CD4-positive, CD25-positive, alpha-beta regulatory T cell (primary cell): ENCODE measurements around the gene SRGN. TPM values are rescaled to one million over a fixed set of nuclear protein-coding genes. Genes with fewer than 3 reads are reported as not detected.
A peak's percentile ranks its signal among the peaks of the same experiment; 100 is the strongest.

Experiments
- ATAC-seq, 2 donors: fragments of 150-1000 bp; cut with Tn5 transposase; one replicate each; pipeline ENCODE4 v1.10.0; 2021; ENCODE audit warnings: low read depth in 2 of 2, moderate number of reproducible peaks in 2 of 2, moderate library complexity in 1 of 2
- DNase-seq, 3 donors: peaks; one replicate each; pipeline versions ENCODE4 v3.0.0 to v3.0.0-alpha.2; 2012 to 2022; ENCODE audit warnings: mixed read lengths in 1 of 3
- H3K27ac ChIP-seq: one replicate; pipeline ENCODE4 v1.7.0; 2013; ENCODE audit warnings: mild to moderate bottlenecking, low read length; ENCODE audit not compliant: insufficient read depth, poor library complexity, severe bottlenecking
- H3K27me3 ChIP-seq: one replicate; pipeline ENCODE4 v1.7.0; 2013; ENCODE audit warnings: low read length; ENCODE audit not compliant: control insufficient read depth, insufficient read depth
- H3K36me3 ChIP-seq: one replicate; pipeline ENCODE4 v1.7.0; 2013; ENCODE audit warnings: mild to moderate bottlenecking, low read length, moderate library complexity; ENCODE audit not compliant: control insufficient read depth, insufficient read depth
- H3K4me1 ChIP-seq: 2 replicates; pipeline ENCODE4 v1.7.0; 2013; ENCODE audit warnings: mild to moderate bottlenecking, low read length; ENCODE audit not compliant: insufficient read depth, control insufficient read depth, poor library complexity, severe bottlenecking
- H3K4me3 ChIP-seq: one replicate; pipeline ENCODE4 v1.7.0; 2013; ENCODE audit warnings: low read depth, mild to moderate bottlenecking, low read length, moderate library complexity
- H3K9me3 ChIP-seq, 2 experiments: 1 replicate in 1 of 2; 2 replicates in 1 of 2; pipeline ENCODE4 v1.7.0; 2013; ENCODE audit warnings: low read length in 2 of 2, mild to moderate bottlenecking in 1 of 2, moderate library complexity in 1 of 2; ENCODE audit not compliant: control insufficient read depth in 2 of 2
- H3K27ac Mint-ChIP-seq, 3 donors: one replicate each; pipeline ENCODE4 v1.8.0; 2020 to 2022; ENCODE audit warnings: mild to moderate bottlenecking in 3 of 3, mixed read lengths in 3 of 3, moderate library complexity in 2 of 3
- H3K27me3 Mint-ChIP-seq: one replicate; pipeline ENCODE4 v1.8.0; 2022; ENCODE audit warnings: mild to moderate bottlenecking, mixed read lengths
- H3K36me3 Mint-ChIP-seq: one replicate; pipeline ENCODE4 v1.8.0; 2020; ENCODE audit warnings: mixed read lengths
- H3K4me1 Mint-ChIP-seq, 4 donors: one replicate each; pipeline ENCODE4 v1.8.0; 2020 to 2022; ENCODE audit warnings: mixed read lengths in 4 of 4, mild to moderate bottlenecking in 1 of 4
- H3K4me3 Mint-ChIP-seq, 4 donors: one replicate each; pipeline ENCODE4 v1.8.0; 2020 to 2022; ENCODE audit warnings: mild to moderate bottlenecking in 4 of 4, mixed read lengths in 4 of 4, moderate library complexity in 3 of 4
- H3K9me3 Mint-ChIP-seq, 7 donors: one replicate each; pipeline ENCODE4 v1.8.0; 2020 to 2022; ENCODE audit warnings: mixed read lengths in 7 of 7, mild to moderate bottlenecking in 3 of 7, moderate library complexity in 2 of 7
- polyA plus RNA-seq, 4 donors: library from polyadenylated mRNA; unstranded; fragments of 300-500 nt; fragmentation: Illumina TruSeq; gene quantifications; one replicate each; pipeline ENCODE4 v1.2.3, GENCODE V29; 2021
- total RNA-seq: library from RNA; stranded (reverse); gene quantifications from one replicate; pipeline ENCODE4 v1.2.3, GENCODE V29; 2022

Gene SRGN
- total and polyA plus RNA-seq, 5 donors from 2014 or later: 254 to 580 (median 343) TPM

DNA sequence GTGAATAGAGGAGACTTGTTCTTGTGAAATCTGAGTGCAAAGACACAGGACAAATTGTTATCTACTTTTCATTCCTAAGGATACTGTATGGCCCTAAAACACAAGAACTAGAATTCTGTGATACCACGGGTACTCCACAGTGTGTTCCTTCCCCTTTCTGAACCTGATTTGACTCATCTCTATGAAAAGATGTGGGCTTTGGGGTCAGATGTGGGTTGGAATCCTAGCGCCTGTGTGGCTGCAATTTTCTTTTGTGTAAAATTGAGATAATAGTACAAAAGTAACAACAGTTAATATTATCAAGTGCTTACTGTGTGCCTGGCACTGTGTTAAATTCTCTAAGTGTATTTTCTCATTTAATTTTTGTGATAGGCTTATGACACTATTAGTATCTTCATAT lies 8.1 kb downstream of the SRGN start:
- no peaks in the 10 kb centered on the region for H3K27me3 ChIP-seq
- peak overlapping the region; percentile 37 for H3K4me3 ChIP-seq
- Mint-ChIP-seq H3K36me3 (peaks cover 12% of the 10 kb centered on the region), H3K27ac (peak overlapping the region in 2 of 3 donors; percentile 14 to 52), H3K4me1 (peaks cover 12 to 58% (median 37%) of the 10 kb centered on the region in 4 donors), H3K4me3 (peak overlapping the region in 1 of 4 donors; percentile 15), H3K27me3 (no peaks in the 10 kb centered on the region), H3K9me3 (peaks cover 0 to 1% (median 0%) of the 10 kb centered on the region in 7 donors)
- no peak for ATAC-seq
- H3K27ac ChIP-seq: no peak overlapping the region
- peaks cover 28% of the 10 kb centered on the region for H3K4me1 ChIP-seq
- no peak for DNase-seq
- no peaks in the 10 kb centered on the region for H3K9me3 ChIP-seq
- H3K36me3 ChIP-seq: peaks cover 32% of the 10 kb centered on the region

DNA sequence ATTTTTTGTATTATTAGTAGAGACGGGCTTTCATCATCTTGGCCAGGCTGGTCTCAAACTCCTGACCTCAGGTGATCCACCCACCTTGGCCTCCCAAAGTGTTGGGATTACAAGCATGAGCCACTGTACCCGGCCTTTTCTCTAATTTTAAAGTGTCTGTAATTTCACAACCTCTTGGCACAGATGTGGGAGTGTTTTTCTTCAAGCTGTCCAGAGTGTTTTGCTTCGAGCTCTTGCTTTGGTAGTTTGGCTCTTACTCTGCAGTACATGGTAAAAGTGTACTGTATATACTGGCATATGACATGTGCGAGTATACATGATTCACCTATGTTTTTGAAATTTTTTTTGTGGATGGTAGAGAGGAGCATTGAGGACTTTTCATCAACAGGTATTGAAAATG lies 9.8 kb downstream of the SRGN start:
- peaks cover 22% of the 10 kb centered on the region for H3K36me3 Mint-ChIP-seq
- H3K4me3 ChIP-seq: no peak overlapping the region

DNA sequence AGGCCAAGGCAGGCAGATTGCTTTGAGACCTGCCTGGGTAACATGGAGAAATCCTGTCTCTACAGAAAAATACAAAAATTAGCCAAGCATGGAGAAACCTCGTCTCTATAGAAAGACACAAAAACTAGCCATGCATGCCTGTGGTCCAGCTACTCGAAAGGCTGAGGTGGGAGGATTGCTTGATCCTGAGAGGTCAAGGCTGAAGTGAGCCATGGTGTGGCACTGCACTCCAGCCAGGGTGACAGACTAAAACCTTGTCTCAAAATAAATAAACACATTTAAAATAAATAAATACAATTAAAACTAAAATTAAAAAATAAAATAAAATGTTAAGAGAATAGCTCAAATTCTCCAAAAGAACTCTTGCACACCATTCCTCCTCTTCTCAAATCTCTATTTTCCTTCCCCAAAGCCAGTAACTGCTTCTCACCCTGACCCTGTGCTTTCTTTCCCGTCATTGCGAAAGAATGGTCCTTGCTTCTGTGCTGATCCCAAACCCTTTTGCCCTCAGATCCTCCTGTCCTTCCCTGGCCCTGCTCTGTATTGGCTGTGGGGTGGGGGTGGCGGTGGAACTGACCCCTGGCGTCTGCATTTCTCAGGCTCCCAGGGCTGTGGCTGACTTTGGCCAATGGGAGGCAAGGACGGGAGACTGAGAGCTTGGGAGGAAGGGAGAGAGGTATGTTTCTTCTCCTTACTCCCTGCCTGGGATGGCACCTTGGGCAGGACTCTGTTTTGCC lies 12.4 kb downstream of the SRGN start:
- Histone ChIP-seq H3K4me1 (peaks cover 18% of the 10 kb centered on the region), H3K27me3 (no peaks in the 10 kb centered on the region), H3K4me3 (no peak overlapping the region), H3K27ac (no peak overlapping the region), H3K36me3 (peaks cover 61% of the 10 kb centered on the region), H3K9me3 (no peaks in the 10 kb centered on the region)
- peaks cover 37% of the 10 kb centered on the region for H3K36me3 Mint-ChIP-seq
- no peaks in the 10 kb centered on the region for H3K27me3 Mint-ChIP-seq
- H3K4me1 Mint-ChIP-seq: peaks cover 20 to 50% (median 35%) of the 10 kb centered on the region in 4 donors
- no peak for DNase-seq
- peak overlapping the region in 1 of 4 donors; percentile 76 for H3K4me3 Mint-ChIP-seq
- no peak for ATAC-seq
- H3K9me3 Mint-ChIP-seq: peaks cover 0 to 1% (median 0%) of the 10 kb centered on the region in 7 donors
- H3K27ac Mint-ChIP-seq: peak overlapping the region in 1 of 3 donors; percentile 84

More for the DNA sequence above, 9.8 kb downstream of the SRGN start:
- H3K9me3 ChIP-seq: no peaks in the 10 kb centered on the region
- Mint-ChIP-seq H3K27ac (peak overlapping the region in 1 of 3 donors; percentile 59), H3K4me1 (peaks cover 26 to 59% (median 41%) of the 10 kb centered on the region in 4 donors), H3K27me3 (no peaks in the 10 kb centered on the region), H3K9me3 (peaks cover 0 to 1% (median 0%) of the 10 kb centered on the region in 7 donors), H3K4me3 (peak overlapping the region in 2 of 4 donors; percentile 26 to 45)
- peaks cover 43% of the 10 kb centered on the region for H3K36me3 ChIP-seq
- no peak for ATAC-seq
- H3K27ac ChIP-seq: no peak overlapping the region
- DNase-seq: no peak
- H3K4me1 ChIP-seq: peaks cover 27% of the 10 kb centered on the region
- H3K27me3 ChIP-seq: no peaks in the 10 kb centered on the region

DNA sequence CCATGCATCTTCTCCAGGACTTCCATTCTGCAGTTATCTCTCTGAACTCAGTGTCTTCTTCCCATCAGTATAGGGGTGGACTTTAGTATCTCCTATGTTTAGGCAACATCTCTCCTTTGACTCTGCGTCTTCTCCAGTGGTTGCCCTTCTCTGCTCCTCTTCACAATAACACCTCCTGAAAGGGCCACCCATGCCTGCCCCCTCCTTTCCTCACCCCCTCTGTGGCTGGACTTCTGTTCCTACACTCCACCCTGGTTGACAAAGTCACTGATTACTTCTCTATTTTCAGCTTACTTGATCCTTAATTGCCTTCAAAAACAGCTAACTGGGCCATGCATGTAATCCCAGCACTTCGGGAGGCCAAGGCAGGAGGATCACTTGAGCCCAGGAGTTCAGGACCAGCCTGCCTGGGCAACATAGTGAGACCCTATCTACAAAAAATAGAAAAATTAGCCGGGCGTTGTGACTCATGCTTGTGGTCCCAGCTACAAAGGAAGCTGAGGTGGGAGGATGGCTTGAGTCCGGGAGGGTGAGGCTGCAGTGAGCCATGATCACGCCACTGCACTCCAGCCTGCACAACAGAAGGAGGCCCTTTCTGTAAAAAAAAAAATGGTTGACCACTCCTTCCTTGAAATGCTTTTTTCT lies 13.7 kb downstream of the SRGN start:
- H3K4me1 ChIP-seq: peaks cover 18% of the 10 kb centered on the region
- no peak overlapping the region for H3K27ac ChIP-seq
- no peaks in the 10 kb centered on the region for H3K27me3 Mint-ChIP-seq
- no peaks in the 10 kb centered on the region for H3K9me3 ChIP-seq
- peaks cover 39% of the 10 kb centered on the region for H3K36me3 Mint-ChIP-seq
- H3K4me3 ChIP-seq: no peak overlapping the region
- H3K4me1 Mint-ChIP-seq: peaks cover 20 to 43% (median 32%) of the 10 kb centered on the region in 4 donors
- peak overlapping the region in 1 of 3 donors; percentile 84 for H3K27ac Mint-ChIP-seq
- DNase-seq (peak in 1 of 3 donors; percentile 36), ATAC-seq (peak; percentile 37 to 44)
- H3K36me3 ChIP-seq: peaks cover 58% of the 10 kb centered on the region
- peaks cover 0 to 1% (median 0%) of the 10 kb centered on the region in 7 donors for H3K9me3 Mint-ChIP-seq
- H3K4me3 Mint-ChIP-seq: peak overlapping the region; percentile 40 to 67 (median 46)
- H3K27me3 ChIP-seq: no peaks in the 10 kb centered on the region

DNA sequence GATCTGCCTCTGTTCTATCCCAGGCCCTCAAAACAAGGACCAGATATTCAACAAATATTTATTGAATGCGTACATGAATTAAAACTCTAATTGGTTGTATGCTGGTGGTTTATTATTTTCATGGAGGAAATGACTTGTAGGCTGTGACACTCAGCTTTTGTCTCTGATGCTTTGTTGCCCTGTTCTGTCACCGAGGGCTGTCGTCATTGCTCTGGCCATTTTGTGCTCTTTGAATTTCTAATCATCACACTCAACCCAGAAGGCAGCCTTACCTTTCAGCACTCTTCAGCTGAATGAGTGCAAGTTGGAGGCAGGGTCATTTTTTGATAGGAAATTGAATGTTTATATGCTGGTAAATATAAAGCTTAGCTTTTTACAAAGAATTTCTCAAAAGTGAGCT lies 14.5 kb downstream of the SRGN start:
- Mint-ChIP-seq H3K4me1 (peaks cover 20 to 45% (median 32%) of the 10 kb centered on the region in 4 donors), H3K36me3 (peaks cover 39% of the 10 kb centered on the region), H3K27ac (peak overlapping the region in 2 of 3 donors; percentile 78 to 84), H3K27me3 (no peaks in the 10 kb centered on the region), H3K9me3 (peaks cover 0 to 1% (median 0%) of the 10 kb centered on the region in 7 donors), H3K4me3 (peak overlapping the region in 2 of 4 donors; percentile 4 to 47)
- peaks cover 58% of the 10 kb centered on the region for H3K36me3 ChIP-seq
- no peak overlapping the region for H3K27ac ChIP-seq
- H3K4me3 ChIP-seq: no peak overlapping the region
- H3K27me3 ChIP-seq: no peaks in the 10 kb centered on the region
- no peaks in the 10 kb centered on the region for H3K9me3 ChIP-seq
- DNase-seq (no peak), ATAC-seq (no peak)
- H3K4me1 ChIP-seq: peaks cover 18% of the 10 kb centered on the region

DNA sequence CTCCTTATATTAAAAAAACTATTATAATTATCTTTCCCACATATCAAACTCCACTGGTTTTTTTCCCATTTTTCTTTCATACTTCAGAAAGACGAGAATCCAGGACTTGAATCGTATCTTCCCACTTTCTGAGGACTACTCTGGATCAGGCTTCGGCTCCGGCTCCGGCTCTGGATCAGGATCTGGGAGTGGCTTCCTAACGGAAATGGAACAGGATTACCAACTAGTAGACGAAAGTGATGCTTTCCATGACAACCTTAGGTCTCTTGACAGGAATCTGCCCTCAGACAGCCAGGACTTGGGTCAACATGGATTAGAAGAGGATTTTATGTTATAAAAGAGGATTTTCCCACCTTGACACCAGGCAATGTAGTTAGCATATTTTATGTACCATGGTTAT lies 15.9 kb downstream of the SRGN start:
- no peak overlapping the region for H3K27ac Mint-ChIP-seq
- no peak for ATAC-seq
- H3K4me3 Mint-ChIP-seq: no peak overlapping the region
- peaks cover 47% of the 10 kb centered on the region for H3K36me3 ChIP-seq
- no peak overlapping the region for H3K4me3 ChIP-seq
- no peak for DNase-seq
- H3K36me3 Mint-ChIP-seq: peaks cover 30% of the 10 kb centered on the region
- H3K4me1 Mint-ChIP-seq: peaks cover 15 to 40% (median 27%) of the 10 kb centered on the region in 4 donors
- no peaks in the 10 kb centered on the region for H3K9me3 Mint-ChIP-seq
- H3K4me1 ChIP-seq: peaks cover 18% of the 10 kb centered on the region
- no peaks in the 10 kb centered on the region for H3K27me3 Mint-ChIP-seq
- H3K27me3 ChIP-seq: no peaks in the 10 kb centered on the region
- H3K9me3 ChIP-seq: no peaks in the 10 kb centered on the region
- H3K27ac ChIP-seq: no peak overlapping the region

DNA sequence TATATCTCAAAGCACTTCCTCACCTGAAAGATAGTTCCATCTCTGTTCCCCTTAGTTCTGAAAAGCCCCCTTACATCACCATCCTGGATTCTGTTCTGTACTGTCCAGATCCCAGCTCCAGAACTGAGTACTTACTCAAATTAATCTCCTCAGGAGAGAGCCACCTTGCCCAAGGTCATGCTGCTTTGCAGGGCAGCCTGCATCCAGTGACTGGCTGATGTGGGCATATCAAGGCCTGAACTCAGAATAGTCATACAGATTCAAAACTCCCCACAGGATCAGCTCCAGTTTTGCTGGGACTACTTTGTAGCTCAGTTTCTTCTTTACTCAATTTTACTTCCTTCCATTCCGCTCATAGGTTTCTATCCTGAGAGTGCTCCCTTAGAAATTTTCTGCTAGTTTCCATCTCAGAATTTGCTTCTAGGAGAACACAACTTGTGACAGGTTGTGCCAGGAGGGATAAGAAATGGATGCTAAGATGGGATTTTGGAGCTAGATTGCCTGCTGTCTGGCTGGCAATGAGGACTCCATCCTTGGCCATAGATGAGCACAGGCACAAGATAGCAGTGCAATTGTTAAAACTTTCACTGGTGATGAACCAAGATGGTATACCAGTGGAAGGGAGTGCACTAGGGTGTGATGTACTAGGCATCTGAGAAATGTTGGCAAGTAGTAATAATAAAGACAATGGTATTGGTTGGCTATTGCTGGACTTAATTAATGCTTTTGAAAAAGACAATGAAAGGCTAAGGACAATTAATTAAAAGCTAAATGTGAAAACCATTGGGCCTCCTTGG lies 17.3 kb downstream of the SRGN start:
- peak overlapping the region in 2 of 3 donors; percentile 56 to 83 for H3K27ac Mint-ChIP-seq
- peaks cover 15 to 35% (median 22%) of the 10 kb centered on the region in 4 donors for H3K4me1 Mint-ChIP-seq
- Histone ChIP-seq H3K4me3 (no peak overlapping the region), H3K27me3 (no peaks in the 10 kb centered on the region), H3K9me3 (no peaks in the 10 kb centered on the region), H3K4me1 (peaks cover 18% of the 10 kb centered on the region), H3K36me3 (peaks cover 33% of the 10 kb centered on the region), H3K27ac (no peak overlapping the region)
- H3K27me3 Mint-ChIP-seq: no peaks in the 10 kb centered on the region
- peak overlapping the region in 2 of 4 donors; percentile 53 to 57 for H3K4me3 Mint-ChIP-seq
- ATAC-seq (no peak), DNase-seq (no peak)
- H3K36me3 Mint-ChIP-seq: peaks cover 30% of the 10 kb centered on the region
- H3K9me3 Mint-ChIP-seq: no peaks in the 10 kb centered on the region
